ENCODE measurements around the gene CD7. TPM values are rescaled to one million over a fixed set of nuclear protein-coding genes. Genes with fewer than 3 reads are reported as not detected.

Gene CD7
- total and polyA plus RNA-seq, 2 donors (not counting 3 experiments of a cell fraction or from before 2014, with no cell fraction given): not detected

DNA sequence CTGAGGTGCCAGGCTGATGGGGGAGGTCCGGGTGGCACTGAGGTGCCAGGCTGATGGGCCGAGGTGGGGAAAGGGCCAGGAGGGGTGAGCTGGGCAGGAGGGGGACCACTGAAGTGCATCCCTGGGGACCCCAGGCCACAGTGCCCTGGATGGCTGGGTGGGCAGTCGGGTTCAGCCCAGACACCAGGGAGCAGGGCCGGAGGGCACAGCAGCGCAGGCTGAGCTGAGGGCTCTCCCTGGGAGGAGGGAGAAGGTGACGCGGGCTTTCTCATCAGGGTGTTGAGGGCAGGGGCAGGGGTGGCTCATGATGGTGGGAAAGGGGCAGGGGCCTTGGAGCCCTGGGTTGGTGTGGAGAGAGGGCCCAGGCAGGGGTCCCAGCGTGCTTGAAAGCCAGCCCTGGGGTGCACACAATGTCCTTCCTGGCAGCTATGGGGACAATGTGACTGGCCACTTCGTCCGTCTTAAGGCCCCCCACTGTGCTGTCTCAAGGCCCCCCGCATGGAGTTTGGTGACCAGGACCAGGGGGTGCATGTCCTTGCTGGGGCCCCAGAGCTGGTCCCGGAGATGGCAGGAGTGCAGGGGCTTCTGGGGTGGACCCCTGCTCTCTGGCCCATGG lies 16.0 kb downstream of the CD7 start:
- BruUV-seq (replicated peaks): no TSS peak
- ChIA-PET CTCF (interaction anchor here (0.7 to 4.4 kb wide), 15 partner anchors 10 to 465 kb away, joined by 3 to 26 read pairs (median 4); partner anchors contain the start of gene SECTM1), POLR2A (no interaction called here)
- no peak overlapping the region for H3K27ac ChIP-seq (ENCODE audit: insufficient read depth, low read depth, low read length)
- no peak overlapping the region for H3K4me3 ChIP-seq (replicated peaks in 1 of 3; ENCODE audit: insufficient read depth in 1 of 3, low read depth in 1 of 3, low read length in 3 of 3)
- H2AFZ ChIP-seq (ENCODE audit: low read depth, low read length): no peak overlapping the region
- no peaks in the 10 kb centered on the region for H3K9me1 ChIP-seq (replicated peaks; ENCODE audit: control insufficient read depth, extremely low read depth, insufficient read depth, low read length)
- intact Hi-C loops (cut with micrococcal nuclease) (loop anchor here (1.0 kb wide), 1 partner anchor 20 kb away; no protein-coding TSS in a partner anchor), dilution Hi-C loops (cut with MboI; ENCODE audit: extremely low pct_ligation_motif_present, low sequenced_read_pairs) (no loop called here)
- H3K9ac ChIP-seq (replicated peaks; ENCODE audit: extremely low read depth, insufficient read depth, low read length): no peak overlapping the region
- H3K9me3 ChIP-seq (replicated peaks; ENCODE audit: control insufficient read depth, insufficient read depth, low read length): no peaks in the 10 kb centered on the region
- H3K27me3 ChIP-seq (ENCODE audit: control insufficient read depth in 2 of 2, insufficient read depth in 2 of 2, low read length in 2 of 2): no peaks in the 10 kb centered on the region
- no peak for TF ChIP-seq POLR2AphosphoS5 (IDR thresholded peaks at IDR 0.05; ENCODE audit: insufficient read depth, low read depth, low read length)
- TF ChIP-seq GATA2 (IDR thresholded peaks at IDR 0.05; ENCODE audit: insufficient read depth, insufficient read length, low read depth, low read length): no peak
- no peak for TF ChIP-seq JUN (IDR thresholded peaks at IDR 0.05; ENCODE audit: borderline replicate concordance, insufficient read depth, insufficient read length, low read depth)
- TF ChIP-seq CTCF (IDR thresholded peaks at IDR 0.05; ENCODE audit: extremely low read depth in 1 of 2, insufficient read depth in 1 of 2, low read depth in 1 of 2, low read length in 2 of 2): no peak
- TF ChIP-seq MAX (IDR thresholded peaks at IDR 0.05; ENCODE audit: insufficient read depth, insufficient read length): no peak
- no peak for TF ChIP-seq EZH2 (IDR thresholded peaks at IDR 0.05; ENCODE audit: borderline replicate concordance, low read depth, low read length, severe bottlenecking)
- no peak for TF ChIP-seq POLR2A (IDR thresholded peaks at IDR 0.05; ENCODE audit: low read depth, low read length)
- no peak for TF ChIP-seq MYC (IDR thresholded peaks at IDR 0.05; ENCODE audit: low read depth, low read length)
- no peak for TF ChIP-seq FOS (IDR thresholded peaks at IDR 0.05; ENCODE audit: borderline replicate concordance, insufficient read depth, low read length)
- no peaks in the 10 kb centered on the region for H3K36me3 ChIP-seq (ENCODE audit: control insufficient read depth in 2 of 2, extremely low read depth in 1 of 2, insufficient read depth in 2 of 2, low read length in 2 of 2)
- peaks cover 24% of the 10 kb centered on the region for H3K4me1 ChIP-seq (ENCODE audit: control insufficient read depth, extremely low read depth, insufficient read depth, low read length)
- no peaks in the 10 kb centered on the region for H4K20me1 ChIP-seq (replicated peaks; ENCODE audit: control insufficient read depth, extremely low read depth, insufficient read depth, low read length)
- FAIRE-seq (no peak), DNase-seq (ENCODE audit: low read depth, low spot score) (no peak)
- no peak overlapping the region for H3K4me2 ChIP-seq (ENCODE audit: insufficient read depth, low read length)
- H3K79me2 ChIP-seq (ENCODE audit: control insufficient read depth, insufficient read depth, low read length): no peaks in the 10 kb centered on the region

All from endothelial cell of umbilical vein (primary cell).